Astrocyte of the cerebellum (primary cell): ENCODE measurements around the gene TMEM121B.

Experiments used
- DNase-seq: peaks from one replicate; pipeline ENCODE4 v3.0.0-alpha.2; 2011; ENCODE audit warnings: low read depth
- H3K4me3 ChIP-seq: 2 replicates; pipeline ENCODE4 v1.5.1; 2011; ENCODE audit warnings: mild to moderate bottlenecking, low read depth, low read length, moderate library complexity
- in situ Hi-C: cut with HindIII; loops from 2 replicates; pipeline ENCODE4 v1.10.0; 2017; ENCODE audit warnings: low sequenced_read_pairs
- TF ChIP-seq, protein P1 (sequence below): IDR thresholded peaks from 2 replicates; pipeline ENCODE4 v1.5.1; 2012; ENCODE audit warnings: low read length, low read depth, moderate library complexity, mild to moderate bottlenecking; ENCODE audit errors: missing control alignments

The TMEM121B gene

GRCh38 chr22:17105143-17106129, 15.7 kb downstream of the TMEM121B start:
- DNase-seq, result no peak
- H3K4me3 ChIP-seq, result no peak overlapping the region
- TF ChIP-seq, protein P1, sequence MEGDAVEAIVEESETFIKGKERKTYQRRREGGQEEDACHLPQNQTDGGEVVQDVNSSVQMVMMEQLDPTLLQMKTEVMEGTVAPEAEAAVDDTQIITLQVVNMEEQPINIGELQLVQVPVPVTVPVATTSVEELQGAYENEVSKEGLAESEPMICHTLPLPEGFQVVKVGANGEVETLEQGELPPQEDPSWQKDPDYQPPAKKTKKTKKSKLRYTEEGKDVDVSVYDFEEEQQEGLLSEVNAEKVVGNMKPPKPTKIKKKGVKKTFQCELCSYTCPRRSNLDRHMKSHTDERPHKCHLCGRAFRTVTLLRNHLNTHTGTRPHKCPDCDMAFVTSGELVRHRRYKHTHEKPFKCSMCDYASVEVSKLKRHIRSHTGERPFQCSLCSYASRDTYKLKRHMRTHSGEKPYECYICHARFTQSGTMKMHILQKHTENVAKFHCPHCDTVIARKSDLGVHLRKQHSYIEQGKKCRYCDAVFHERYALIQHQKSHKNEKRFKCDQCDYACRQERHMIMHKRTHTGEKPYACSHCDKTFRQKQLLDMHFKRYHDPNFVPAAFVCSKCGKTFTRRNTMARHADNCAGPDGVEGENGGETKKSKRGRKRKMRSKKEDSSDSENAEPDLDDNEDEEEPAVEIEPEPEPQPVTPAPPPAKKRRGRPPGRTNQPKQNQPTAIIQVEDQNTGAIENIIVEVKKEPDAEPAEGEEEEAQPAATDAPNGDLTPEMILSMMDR, result no peak
- in situ Hi-C loops, result no loop called here

DNA sequence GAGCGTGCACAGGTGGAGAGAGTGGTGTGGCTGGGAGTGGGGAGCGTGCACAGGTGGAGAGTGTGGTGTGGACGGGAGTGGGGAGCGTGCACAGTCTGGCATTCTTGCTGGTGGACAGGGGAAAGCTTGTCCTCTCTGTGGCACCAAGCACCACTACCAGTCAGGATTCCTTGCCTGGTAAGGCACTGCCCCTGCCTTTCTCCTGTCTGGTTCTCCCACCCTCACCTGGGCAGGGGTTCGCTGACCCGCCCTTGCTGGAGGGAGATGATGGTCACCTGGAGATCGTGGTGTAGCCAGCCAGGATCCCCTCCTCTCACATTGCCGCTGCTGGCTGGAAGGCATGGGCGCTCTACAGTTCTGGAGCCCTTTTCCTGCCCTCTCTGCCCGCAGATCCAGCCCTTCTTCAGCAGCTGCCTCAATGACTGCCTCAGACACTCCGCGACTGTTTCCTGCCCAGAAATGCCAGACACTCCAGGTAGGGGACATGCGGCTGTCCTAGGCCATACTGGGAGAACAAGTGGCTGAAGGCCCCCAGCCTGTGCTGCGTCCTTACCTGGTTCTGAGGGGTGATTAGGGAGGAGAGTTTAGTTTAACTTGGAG, 16.7 kb downstream of the TMEM121B start:
- TF ChIP-seq, protein P1, result no peak
- DNase-seq, result no peak
- no peak overlapping the region for H3K4me3 ChIP-seq
- in situ Hi-C loops, result no loop called here

DNA sequence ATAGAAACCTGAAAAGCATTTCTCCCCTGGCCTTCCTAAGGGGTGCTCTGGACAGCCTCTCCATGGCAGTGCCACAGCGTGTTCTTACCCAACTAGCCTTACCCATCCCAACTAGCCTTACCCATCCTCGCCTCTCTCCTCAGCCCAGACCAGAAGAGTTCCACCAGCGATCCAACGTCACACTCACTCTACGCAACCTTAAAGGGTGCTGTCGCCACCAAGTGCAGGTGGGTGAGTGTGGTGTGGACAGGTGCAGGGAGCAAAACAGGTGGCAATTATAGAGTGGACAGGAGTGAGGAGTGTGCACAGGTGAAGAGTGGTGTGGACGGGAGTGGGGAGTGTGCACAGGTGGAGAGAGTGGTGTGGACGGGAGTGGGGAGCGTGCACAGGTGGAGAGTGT, 17.8 kb downstream of the TMEM121B start:
- in situ Hi-C loops, result no loop called here
- no peak overlapping the region for H3K4me3 ChIP-seq
- no peak for DNase-seq
- TF ChIP-seq, protein P1, result no peak

- DNase-seq, result no peak
- H3K4me3 ChIP-seq, result no peak overlapping the region
- TF ChIP-seq, protein P1, result no peak
- in situ Hi-C loops, result no loop called here
Measured at GRCh38 chr22:17102297-17102667, 18.9 kb downstream of the TMEM121B start.

DNA sequence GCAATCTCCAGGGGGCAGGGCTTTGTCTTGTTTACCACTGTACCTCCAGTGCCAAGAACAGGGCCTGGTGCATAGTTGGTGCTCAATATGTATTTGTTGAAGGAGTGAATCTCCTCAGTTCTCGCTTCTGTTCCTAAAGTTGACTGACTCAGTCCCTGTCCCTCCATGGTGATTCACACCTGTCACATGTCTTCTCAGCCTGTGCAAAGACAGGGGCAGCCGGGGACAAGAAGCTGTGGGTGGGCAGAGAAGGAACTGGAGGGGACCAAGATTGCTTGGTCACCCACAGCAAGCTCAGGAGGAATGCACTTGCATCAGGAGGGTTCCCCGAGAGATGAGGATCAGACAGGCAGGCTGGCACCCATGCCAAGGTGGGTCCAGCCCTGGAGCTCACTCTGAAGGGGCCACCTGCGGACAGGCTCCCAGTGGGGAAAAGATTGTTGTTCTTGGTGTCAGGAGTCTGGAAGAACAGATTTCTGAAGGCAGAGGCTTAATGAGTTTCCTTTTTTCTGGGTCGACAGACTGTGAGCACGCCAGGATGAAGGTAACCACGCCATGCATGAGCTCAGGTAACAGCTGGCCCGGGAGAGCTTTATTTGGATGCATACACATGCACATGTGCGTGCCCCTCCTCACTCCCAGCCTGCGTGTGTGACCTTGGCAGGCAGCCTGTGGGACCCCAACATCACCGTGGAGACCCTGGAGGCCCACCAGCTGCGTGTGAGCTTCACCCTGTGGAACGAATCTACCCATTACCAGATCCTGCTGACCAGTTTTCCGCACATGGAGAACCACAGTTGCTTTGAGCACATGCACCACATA, 19.5 kb downstream of the TMEM121B start:
- in situ Hi-C loops, result no loop called here
- no peak for DNase-seq
- no peak overlapping the region for H3K4me3 ChIP-seq
- TF ChIP-seq, protein P1, result no peak

DNA sequence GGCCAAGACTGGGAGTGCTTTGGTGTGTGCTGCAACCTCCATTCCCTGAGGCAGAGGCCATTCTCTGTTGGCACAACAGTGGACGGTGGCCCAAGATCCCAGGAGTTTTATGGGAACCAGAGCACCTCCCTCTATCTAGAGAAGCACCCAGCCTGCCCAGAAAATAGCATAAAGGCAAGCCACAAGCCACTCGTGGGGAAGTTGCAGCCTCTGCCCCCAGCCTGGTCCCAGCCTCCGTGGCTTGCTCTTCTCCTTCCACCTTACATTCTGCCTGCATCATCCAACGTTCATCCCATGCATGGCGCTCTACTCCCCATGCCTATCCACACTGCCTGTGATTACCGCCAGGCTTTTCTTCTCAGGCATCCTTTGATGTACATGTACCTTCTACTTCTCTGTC, 20.5 kb downstream of the TMEM121B start:
- TF ChIP-seq, protein P1, result no peak
- in situ Hi-C loops, result no loop called here
- no peak for DNase-seq
- no peak overlapping the region for H3K4me3 ChIP-seq
